GM18517 (cell line): ENCODE measurements around the gene AK8.

Source experiments
- ATAC-seq: cut with Tn5 transposase; IDR thresholded peaks from one replicate; pipeline ENCODE4 v1.9.1; 2021; ENCODE audit warnings: mild to moderate bottlenecking, moderate library complexity; ENCODE audit not compliant: unreplicated experiment

Gene AK8

DNA sequence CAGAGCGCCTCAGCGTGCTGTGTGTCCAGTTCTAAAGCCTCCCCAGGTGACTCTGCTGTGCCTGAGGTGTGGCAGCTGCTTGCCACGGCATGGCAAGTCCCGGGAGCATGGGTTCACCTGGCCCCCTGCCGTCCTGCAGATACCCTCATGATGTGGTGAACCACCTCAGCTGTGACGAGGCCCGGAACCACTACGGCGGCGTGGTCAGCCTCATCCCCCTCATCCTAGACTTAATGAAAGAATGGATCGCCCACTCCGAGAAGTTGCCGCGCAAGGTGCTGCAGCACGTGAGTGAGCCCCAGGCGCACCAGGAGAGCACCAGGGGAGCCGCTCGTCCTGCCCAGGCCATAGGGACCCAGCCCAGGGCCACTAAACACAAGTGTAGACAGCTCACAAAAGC, 10.1 kb upstream of the AK8 start:
- no peak for ATAC-seq

DNA sequence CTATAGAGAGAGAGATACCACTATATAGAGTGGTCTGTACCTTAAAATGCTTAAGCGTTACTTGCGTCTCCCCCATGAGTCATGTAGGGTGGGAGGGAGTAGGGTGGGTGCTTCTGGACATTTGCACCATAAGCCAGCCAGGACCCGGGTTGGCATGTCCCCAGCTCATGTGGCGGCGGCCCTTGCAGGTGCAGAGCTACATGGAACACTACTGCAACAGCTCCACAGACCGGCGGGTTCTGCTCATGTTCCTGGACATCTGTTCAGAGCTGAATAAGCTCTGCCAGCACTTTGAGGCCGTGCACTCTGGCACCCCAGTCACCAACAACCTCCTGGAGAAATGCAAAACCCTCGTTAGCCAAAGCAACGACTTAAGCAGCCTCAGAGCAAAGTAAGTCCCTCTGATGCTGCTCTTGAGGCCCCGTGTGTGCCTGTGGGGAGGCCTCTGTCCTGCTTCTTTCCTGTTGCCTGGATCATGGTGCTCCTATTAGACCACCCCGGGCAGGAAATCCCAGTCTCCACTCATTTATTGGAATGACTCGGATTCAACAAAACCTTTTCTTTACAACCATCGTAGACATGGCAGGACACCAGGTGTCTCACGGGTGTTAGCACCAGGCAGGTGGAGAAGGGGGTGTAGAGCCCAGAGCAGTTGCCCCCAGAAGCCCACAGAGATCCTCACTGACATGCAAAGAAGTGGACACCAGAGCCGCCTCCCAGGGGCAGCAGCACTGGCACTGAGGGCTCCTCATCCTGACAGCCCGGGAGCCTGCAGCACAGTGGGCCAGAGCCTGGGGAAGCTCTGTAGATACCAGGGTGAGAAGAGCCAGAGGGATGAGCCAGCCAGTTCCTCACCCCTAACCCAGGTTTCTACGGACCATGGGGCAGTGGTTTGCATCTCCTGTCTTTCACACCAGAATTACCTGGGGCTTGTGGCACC, 9.4 kb upstream of the AK8 start:
- ATAC-seq = no peak

DNA sequence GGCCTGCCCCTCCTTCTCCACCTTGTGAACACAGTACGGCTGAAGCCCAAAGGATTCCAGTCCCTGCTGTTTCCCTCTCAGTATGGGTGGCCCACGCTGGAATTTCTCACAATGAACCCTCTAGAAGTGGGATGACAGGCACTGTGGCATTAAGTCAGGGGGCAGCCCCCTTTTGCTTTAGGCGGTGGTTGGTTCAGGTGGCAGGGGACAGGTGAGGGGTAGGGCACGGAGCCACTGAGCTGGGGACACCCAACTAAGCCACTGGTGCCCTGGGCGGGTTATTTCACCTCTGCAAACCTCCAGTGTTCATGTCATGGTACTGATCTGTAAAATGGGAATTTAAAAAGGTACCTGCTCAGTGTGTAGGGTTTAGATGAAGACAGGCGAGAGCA, 8.2 kb upstream of the AK8 start:
- ATAC-seq = no peak

DNA sequence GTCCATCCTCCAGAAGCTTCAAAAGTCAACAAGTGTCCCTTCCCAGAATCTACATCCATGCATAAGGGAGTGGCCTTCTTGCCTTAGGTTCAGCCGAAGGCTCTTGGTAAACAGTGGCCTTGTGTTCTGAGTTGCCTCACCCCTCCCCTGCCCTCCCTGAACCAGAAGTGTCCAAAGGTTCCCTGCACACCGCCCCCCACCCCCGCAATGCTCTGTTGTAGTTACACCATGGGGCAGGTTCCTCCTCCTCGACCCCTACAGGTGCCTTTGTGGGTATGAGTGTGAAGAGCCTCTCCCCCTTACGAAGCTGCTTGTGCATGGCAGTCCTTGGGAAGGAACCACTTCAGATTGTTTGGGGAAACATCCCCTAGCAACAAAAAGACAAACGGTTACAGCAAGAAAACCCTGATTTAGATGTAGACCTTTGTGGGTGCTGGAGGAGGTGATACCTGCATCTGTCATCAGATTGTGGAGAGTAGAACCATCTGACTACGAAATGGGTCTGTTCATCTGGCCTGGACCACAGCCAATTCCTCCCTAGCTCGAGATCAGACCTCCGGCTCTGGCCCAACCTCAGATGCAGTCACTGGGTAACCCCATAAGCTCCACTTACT, 7.7 kb upstream of the AK8 start:
- ATAC-seq = no peak

DNA sequence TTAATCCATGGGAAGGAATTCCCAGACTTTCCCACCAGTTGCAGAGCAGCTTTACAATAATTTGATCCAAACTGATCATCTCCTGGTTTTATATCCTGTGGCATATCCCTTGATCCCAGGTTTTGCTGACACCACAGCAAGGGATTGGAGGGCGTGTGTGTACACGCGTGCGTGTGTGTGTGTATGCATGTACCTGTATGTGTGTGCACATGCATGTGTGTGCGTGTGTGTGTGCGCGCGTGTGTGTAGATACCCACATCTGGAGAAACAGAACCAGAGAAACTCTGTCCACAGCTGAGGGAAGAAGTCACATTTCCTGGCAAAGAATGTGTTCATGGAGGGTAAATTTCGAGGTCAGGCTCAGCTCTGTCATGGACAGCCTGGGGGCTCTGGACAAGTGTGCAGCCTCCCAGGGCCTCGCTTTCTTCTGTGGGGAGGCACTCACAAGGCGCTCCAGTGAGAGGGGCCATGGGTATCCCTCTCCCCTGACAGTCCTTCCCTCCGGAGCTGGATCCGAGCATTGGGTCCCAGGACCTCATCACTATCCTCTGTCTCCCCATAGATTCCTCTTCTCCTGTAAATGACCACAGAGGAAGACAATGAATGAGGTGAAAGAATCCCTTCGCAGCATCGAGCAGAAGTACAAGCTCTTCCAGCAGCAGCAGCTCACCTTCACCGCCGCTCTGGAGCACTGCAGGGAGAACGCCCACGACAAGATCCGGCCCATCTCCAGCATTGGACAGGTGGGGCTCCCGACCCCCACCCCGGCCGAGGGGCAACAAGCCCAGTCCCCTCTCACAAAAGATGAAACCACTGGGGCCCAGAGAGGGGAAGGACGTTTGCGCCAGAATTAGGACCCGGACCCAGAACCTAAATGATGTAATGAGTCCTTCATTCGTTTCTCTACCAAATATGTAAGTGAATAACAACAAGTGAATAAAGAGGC, 5.5 kb upstream of the AK8 start:
- ATAC-seq = no peak

DNA sequence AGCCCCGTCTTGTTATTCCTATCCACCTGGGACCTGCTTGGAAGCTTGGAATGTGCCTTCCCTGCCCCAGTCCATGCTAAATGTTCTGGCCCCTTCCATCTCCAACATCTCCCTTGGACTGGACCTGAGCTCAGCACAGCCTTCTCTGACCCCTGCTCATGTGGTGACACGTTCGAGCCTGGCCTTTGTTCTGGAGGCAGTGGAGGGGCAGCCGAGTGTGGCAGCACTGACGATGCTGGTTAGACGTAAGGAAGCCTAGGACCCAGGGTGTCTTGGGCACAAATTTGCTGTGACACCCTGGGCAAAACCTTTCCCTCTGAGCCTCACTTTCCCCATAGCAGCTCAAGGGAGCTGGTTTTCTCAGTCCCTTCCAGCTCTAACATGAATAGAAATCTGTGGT, 4.5 kb upstream of the AK8 start:
- no peak for ATAC-seq

DNA sequence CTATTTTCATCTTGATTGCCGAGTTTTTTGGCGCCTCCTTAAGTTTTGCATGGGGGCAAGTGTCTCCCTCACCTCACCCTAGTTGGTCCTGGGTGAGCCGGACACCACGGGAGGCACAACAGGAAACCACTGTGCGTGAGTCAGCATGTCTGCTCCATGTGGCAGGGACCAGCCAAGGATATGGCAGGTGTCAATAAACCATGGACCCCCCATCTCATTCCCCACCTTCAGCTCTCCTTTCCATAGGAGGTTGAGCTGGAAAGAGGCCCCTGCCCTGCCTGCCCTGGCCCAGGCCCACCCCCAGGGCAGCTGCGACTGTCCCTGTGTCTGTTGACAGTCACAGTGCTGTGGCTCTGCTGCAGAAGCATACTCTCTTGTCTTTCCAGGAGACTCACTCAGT, 3.7 kb upstream of the AK8 start:
- ATAC-seq = no peak

DNA sequence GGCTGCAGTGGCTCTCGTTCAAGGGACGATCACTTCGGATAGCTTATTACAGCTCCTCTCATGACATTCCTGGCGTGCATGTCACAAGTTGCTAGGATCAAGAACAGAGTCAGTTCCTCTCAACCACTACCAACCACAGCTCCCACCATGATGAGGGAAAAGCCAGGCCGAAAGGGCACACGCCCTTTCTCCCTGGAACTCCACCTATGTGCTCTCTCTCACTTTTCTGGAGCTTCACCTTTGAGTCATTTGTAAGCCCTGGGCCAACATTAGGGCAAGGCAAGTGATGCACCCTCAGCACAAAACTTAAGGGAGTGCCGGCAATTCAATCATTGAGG, 2.2 kb upstream of the AK8 start:
- no peak for ATAC-seq

DNA sequence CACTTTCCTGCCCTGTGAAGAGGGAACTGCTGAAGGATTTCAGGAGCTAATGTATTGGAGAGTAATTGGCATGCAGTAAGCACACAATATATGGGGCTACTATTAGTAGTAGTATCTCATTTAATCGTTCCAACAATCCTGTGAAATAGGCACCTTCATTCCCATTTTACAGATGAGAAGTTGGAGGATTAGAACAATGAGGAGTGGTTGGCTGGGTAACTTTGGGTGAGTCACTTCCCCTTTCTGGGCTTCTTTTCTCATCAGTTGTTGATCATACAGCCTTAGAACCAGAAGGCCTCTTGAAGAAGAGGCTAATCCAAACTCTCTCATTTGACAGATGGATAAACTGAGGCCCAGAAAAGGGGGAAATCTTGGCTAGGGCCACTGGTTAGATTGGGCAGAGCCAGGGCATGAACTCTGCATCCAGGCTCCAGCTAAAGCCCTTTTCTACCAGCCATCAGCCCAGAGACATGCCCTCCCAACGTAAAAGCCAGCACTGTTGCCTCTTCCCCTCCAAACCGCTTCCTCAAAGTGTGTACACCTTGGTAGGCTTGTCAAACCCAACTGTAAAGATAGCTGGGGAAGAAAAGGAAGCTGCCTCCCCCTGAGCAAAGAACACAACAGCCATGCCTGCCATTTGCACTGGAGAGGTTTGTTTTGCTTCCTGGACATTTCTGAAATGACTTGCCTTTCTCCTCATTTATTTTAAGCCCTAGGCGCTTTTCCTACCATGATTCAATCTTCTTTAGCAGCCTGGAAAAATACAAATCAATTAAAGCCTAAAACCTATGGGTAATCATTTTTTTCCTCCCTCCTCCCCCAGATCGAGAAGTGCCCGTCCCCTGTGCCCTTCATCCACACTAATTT, 1.6 kb upstream of the AK8 start:
- no peak for ATAC-seq

DNA sequence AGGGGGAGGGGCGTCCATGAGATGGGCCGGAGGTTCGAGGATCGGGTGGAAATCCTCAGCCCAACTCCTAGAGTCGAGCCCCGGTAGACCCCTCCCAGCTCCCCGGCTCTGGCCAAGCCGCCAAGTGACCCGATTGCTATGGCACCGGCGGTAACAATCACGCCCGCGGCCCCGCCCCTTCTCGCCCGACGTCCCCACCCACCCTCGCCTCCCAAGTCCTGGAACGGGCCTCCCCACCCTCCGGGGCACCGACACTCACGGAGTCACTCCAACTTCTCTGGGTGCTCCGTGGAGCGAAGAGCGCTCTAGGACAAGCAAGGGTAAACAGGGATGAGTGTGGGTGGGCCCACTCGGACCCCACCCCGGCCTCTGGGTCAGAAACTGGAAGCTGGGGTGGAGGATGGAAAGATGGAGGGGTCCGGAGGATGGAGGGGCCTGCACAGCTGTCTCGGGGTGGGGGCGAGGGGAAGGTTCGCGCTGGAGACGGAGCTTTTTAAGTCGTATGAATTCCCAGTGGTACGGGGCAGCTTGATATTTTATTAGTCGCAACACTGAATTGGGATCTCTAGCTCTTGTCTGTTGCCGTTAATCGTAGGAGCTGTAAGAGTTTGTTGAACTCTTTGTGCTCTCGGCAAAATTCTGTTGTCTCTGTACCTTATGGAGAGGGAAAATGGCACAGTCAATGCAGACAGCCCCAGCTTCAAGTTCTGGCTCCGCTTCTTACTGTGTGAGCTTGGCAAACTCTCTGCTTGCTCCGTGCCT, 792 bp upstream of the AK8 start, which contains the start of gene SPACA9:
TSS of gene SPACA9 (plus strand) at position 204 of the 762 bp plus-strand sequence. CDS start 5,050 bp downstream, outside the sequence.
- ATAC-seq = no peak

DNA sequence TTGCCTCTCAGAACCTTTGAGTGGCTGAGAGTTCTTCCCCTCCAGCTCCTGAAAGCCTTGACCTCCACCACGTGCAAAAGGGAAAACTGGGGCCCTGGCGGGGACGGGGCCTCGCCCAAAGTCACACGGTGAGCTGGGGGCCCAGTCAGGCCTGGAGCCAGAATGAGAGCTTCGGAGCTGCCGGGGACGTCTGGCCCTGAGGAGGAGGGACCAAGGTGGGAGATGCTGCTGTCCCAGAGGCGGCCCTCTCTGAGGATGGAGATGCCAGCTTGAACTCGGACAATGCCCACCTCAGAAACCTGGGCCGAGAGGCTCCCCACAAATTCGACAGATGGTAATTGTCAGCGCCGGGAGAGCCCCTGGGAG, 643 bp downstream of the AK8 start:
- ATAC-seq = no peak

DNA sequence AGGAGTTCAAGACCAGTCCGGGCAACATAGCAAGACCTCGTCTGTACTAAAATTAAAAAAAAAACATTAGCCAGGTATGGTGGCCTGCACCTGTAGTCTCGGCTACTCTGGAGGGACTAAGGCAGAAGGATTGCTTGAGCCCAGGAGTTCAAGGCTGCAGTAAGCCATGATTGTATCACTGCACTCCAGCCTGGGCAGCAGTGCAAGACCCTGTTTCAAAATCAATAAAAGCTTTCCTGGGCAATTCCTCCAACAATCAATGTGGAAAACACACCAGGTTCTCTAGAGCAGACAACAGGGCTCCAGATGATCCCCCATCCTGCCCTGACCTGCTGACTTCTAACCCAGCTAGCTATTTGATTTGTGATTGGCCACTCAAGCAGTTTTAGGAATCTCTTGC, 1.2 kb downstream of the AK8 start:
- no peak for ATAC-seq

DNA sequence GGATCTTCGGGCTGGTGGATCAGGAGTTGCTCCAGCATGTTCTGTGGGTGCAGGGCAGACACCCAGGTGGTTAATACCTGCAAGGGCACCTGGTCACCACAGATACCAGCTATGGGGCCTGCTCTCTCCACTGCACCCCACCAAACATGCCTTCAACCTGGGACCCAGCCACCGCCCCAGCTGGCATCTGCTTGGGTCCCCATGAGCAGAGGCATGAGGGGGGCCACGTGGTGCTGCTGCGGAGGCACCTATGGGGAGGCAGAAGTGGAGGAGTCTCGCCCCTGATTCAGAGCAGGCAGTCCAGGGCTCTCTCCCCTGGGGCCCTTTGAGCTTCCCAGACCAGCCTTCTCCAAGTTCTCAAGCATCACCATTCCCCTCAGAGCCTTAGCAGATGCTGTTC, 2.9 kb downstream of the AK8 start:
- no peak for ATAC-seq

DNA sequence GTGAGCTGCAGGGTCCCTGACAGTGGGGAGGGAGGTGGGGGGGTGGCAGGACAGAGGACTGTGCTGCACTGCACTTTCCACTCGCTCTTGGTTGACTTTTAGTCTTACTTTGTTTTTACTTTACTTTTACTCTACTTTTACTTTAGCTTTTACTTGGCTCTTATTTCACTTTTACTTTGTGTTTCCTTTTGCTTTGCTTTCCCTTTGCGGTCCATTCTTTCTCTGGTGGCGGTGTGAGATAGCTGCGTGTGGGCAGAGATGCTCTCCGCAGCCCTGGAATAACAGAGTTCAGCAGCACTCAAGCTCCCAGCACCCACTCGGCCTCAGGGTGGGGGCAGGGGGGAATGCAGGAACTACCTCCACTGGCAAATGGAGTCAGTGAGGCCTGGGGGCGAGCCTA, 4.7 kb downstream of the AK8 start:
- ATAC-seq = no peak

DNA sequence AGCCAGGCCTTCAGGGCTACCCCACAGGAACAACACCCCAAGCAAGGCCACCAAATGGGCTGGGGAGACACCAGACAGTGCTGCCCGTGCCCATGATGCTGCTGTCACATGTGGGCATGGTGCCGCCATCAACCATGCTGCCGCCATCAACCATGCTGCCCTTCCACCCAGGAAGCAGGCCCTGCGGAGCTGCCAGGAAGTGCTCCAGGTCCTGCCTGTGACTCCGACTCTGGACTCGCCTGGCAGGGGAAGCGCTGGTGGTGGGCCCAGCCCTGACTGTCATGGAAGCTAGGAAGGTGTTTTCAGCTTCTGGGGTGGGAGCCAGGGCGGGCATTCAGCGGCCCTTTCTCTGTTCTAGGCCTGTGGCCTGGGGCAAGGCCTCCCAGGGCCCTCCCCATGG, 8.8 kb downstream of the AK8 start:
- no peak for ATAC-seq

DNA sequence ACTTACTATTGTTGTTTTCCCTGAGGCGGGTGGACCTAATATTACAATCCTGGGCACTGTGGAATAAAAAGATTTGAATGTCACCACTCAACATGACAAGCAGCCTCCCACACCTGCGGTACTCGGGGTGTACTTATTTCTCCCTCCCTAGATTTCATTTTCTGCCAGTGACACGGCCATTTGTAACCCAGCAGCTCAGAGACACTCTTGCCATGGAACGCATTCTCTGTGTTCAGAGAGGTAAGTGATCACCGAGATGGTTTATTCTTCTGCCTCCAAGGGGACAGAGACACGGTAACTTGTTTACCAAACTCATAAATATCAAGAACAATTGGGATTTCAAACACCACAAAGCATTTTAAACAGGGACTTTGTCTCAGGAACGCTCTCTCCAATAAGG, 11.2 kb downstream of the AK8 start:
- no peak for ATAC-seq

DNA sequence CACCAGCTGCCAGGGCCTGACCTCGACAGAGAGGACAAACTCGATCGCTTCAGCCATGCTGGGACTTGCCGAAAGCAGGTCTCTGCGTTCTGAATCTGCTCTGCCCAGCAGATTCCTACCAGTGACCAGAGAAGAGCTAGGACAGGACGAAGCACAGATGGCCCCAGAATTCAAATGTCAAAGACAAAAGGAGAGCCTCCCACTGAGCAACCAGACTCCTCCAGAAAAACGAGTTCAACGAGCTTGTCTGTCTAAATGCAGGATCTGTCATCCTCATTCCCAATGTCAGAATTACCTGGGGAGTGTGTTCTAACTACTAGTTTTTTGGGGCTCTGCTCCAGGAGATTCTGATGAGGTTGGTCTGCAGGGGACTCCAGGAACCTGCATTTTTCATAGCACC, 13.4 kb downstream of the AK8 start:
- no peak for ATAC-seq

DNA sequence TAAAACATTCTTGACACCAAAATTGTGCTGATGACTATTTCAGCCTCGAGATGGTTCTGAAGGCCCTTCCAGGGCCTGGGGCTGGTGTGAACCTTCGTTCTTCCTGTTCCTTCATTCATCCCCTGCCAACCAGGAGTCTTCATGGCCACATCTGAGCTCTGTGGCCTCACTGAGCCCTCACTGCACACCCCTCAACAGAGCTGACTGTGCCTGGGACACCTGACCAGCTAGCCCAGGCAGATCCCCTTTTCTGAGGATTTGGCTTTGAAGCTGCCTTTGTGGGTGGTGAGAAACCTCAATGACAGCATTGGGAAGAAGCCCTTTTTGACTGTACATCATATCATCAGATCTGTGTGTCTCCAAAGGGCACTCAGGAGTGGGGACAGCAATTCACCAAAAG, 13.8 kb downstream of the AK8 start:
- no peak for ATAC-seq

DNA sequence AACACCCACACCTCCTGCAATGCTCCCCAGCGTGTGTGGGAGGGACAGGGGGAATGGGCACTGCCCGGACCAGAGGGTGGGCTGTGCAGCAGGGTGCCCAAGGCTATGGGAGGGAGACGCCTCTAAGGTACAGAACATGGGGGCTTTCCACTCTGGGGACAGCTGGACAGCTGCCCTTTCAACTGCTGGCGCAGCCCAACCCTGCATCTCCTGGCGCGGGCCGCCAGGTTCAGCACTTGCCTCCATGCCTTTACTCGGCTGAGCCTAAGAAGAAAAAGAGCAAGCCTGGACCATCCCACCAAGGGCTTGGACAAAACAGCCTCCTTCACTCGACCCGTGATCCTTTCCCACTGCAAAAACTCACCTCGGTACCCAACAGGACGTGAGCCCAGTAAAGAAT, 15.0 kb downstream of the AK8 start:
- ATAC-seq = no peak

DNA sequence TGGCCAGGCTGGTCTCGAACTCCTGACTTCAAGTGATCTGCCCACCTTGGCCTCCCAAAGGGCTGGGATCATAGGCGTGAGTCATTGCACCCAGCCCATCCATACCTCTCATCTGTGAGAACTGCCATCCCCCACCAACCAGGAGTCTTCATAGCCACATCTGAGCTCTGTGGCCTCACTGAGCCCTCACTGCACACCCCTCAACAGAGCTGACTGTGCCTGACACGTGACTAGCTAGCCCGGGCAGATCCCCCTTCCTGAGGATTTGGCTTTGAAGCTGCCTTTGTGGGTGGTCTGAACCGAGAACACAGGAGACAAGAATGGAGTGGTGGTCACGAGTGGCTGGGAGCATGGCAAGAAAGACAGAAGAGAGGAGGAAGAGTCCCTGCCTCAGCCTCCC, 15.6 kb downstream of the AK8 start:
- ATAC-seq = no peak
